Activated naive CD8-positive, alpha-beta T cell treated with anti-CD3 and anti-CD28 coated beads, Interleukin-2, amount 10 ng/mL, durations not matched to agents 7 days and 5 days (primary cell): Measurements from ENCODE around the gene ATP5IF1. TPM values are rescaled to one million over a fixed set of nuclear protein-coding genes. Genes with fewer than 3 reads are reported as not detected.

ENCODE experiments used
- ATAC-seq: fragments of 150-1000 bp; cut with Tn5 transposase; one replicate; pipeline ENCODE4 v1.10.0; 2021; ENCODE audit warnings: low read depth, moderate library complexity
- POLR2A ChIA-PET: fragments of 350-600 bp; sonication (Branson Sonifier 250); formaldehyde crosslinking; loops from one replicate; lab custom pipeline; 2021; ENCODE audit warnings: antibody characterized with exemption; lab: Charles Lee
- DNase-seq: peaks from one replicate; pipeline ENCODE4 v3.0.0; 2021
- H3K27ac Mint-ChIP-seq: one replicate; pipeline ENCODE4 v1.8.0; 2022; ENCODE audit warnings: mild to moderate bottlenecking, mixed read lengths
- H3K27me3 Mint-ChIP-seq: one replicate; pipeline ENCODE4 v1.8.0; 2022; ENCODE audit warnings: mild to moderate bottlenecking, moderate library complexity, mixed read lengths
- H3K36me3 Mint-ChIP-seq: one replicate; pipeline ENCODE4 v1.8.0; 2021; ENCODE audit warnings: mild to moderate bottlenecking, mixed read lengths
- H3K4me1 Mint-ChIP-seq: one replicate; pipeline ENCODE4 v1.8.0; 2021; ENCODE audit warnings: mixed read lengths
- H3K4me3 Mint-ChIP-seq: one replicate; pipeline ENCODE4 v1.8.0; 2022; ENCODE audit warnings: mild to moderate bottlenecking, moderate library complexity, mixed read lengths
- H3K9me3 Mint-ChIP-seq: one replicate; pipeline ENCODE4 v1.8.0; 2021; ENCODE audit warnings: mixed read lengths
- total RNA-seq, 2 experiments: library from RNA; stranded (reverse); gene quantifications; one replicate each; pipeline ENCODE4 v1.2.3, GENCODE V29; 2021

ATP5IF1 gene
- total RNA-seq, 2 experiments from 2014 or later, result 209 to 222 TPM

DNA sequence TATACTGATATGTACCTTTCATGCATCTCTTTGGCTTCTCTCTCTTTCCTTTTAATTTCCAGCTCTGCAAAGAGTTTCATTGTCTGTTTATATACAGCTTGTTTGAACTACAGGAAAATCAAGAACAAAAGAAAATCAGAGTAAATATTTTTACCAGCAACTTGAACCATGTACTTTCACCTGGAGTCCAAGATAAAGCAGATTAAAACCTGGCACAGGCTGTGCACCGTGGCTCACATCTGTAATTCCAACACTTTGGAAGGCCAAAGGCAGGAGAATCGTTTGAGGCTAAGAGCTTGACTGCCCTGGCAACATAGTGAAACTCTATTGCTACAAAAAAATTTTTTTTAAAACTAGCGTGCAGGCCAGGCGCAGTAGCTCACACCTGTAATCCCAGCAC lies 30.7 kb upstream of the ATP5IF1 start:
- POLR2A ChIA-PET, result interaction anchor here (1.1 to 1.4 kb wide), 3 partner anchors 36 to 117 kb away, joined by 3 to 4 read pairs (median 3); partner anchors contain the start of gene EYA3
- no peak for ATAC-seq
- H3K4me1 Mint-ChIP-seq, result peaks cover 18% of the 10 kb centered on the region
- no peak overlapping the region for H3K27ac Mint-ChIP-seq
- no peaks in the 10 kb centered on the region for H3K27me3 Mint-ChIP-seq
- no peak overlapping the region for H3K4me3 Mint-ChIP-seq
- no peak for DNase-seq
- peaks cover 41% of the 10 kb centered on the region for H3K36me3 Mint-ChIP-seq
- H3K9me3 Mint-ChIP-seq, result no peaks in the 10 kb centered on the region

DNA sequence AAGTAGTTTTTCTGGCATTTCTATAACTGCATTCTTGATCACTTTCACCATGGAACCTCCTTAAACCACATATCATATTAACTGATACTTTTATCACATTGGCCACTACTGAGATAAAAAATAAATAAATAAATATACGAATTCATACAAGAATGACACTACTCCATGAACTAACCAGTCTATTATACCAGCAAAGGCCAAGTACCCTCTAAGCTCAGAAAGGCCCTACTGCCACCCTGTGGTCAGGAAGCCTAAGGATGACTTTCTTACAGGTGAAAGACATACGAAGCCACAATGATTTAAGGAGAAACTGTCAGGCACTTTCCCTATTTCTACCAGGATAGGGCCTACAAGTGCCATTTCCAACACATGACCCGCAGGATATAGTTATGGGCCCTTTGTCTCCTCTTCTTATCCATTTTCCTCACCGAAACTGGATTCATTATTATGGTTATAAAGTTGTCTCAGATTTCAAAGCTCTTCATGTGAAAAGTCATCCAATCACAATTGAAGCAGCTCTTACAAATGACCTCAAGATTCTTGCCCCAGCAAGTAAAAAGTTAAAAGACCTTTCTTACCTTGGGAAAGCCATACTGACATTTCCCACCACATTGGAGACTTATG lies 27.0 kb upstream of the ATP5IF1 start:
- ATAC-seq (peak; percentile 87), DNase-seq (no peak)
- Mint-ChIP-seq H3K9me3 (no peaks in the 10 kb centered on the region), H3K27ac (no peak overlapping the region), H3K27me3 (no peaks in the 10 kb centered on the region), H3K36me3 (peaks cover 14% of the 10 kb centered on the region), H3K4me3 (no peak overlapping the region), H3K4me1 (peaks cover 9% of the 10 kb centered on the region)
- POLR2A ChIA-PET, result interaction anchor here (0.7 to 1.7 kb wide), 7 partner anchors 9 to 249 kb away, joined by 3 to 6 read pairs (median 4); partner anchors contain the start of gene EYA3

DNA sequence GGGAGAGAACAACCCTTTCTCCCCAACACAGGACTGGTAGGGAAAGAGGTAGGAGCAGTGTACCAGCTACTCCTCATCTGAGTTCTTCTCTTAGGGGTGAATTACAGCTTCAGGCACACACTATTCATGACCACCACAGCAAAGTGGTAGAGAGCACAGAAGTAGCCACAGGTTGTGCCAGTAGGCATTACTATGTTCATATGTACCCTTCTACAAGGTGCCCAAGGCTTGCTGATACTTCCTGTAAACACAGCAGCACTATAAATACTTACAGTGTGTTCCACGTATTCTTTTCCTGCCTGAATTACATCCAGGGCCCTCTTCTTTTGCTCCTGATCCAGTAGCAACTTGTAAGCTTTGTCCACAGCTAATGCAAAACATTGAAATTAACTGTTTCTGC lies 26.2 kb upstream of the ATP5IF1 start:
- H3K36me3 Mint-ChIP-seq, result peaks cover 8% of the 10 kb centered on the region

DNA sequence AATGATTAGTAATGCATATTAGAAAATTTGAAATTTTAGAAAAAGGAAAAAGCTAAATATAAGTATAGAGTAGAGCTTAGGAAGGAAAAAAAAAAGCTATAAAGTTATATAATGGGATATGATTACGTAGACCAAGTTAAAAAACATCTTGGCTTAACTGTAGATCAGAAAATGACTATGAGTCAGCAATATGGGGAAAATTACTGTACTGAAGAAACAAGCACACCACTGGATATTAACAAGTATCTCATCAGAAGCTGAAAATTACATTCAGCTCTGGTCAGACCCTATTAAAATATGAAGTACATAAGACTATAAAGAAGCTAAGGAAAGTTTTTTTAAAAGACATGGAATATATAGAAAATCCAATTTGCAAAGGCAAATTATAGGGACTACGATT lies 22.6 kb upstream of the ATP5IF1 start:
- POLR2A ChIA-PET, result interaction anchor here (0.6 to 0.9 kb wide), 2 partner anchors 125 to 229 kb away, joined by 3 to 4 read pairs; partner anchors contain the start of gene EYA3

More for the DNA sequence above, 26.2 kb upstream of the ATP5IF1 start:
- H3K27me3 Mint-ChIP-seq, result no peaks in the 10 kb centered on the region
- peaks cover 7% of the 10 kb centered on the region for H3K4me1 Mint-ChIP-seq
- POLR2A ChIA-PET, result interaction anchor here (0.7 to 1.7 kb wide), 3 partner anchors 10 to 249 kb away, joined by 3 to 6 read pairs (median 4); no protein-coding TSS in a partner anchor
- DNase-seq (no peak), ATAC-seq (no peak)
- H3K4me3 Mint-ChIP-seq, result no peak overlapping the region
- H3K9me3 Mint-ChIP-seq, result no peaks in the 10 kb centered on the region
- no peak overlapping the region for H3K27ac Mint-ChIP-seq

DNA sequence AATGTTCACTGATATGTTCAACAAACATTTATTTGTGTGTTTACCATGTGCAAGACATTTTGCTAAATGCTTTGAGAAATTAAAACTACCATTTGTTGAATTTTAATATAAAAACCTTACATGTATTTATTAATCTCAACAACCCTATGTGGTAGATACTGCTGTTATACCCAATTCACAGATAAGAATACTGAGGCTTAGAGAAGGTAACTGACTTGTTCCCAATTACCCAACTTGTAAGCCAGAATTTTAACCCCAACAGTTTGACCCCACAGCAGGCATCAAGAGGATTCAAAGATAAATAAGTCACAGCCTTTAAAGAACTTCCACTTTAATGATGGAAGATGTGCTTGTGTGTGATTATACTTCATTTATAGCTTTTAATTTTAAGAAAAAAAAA lies 6.8 kb upstream of the ATP5IF1 start:
- H3K36me3 Mint-ChIP-seq, result peaks cover 20% of the 10 kb centered on the region
- no peaks in the 10 kb centered on the region for H3K9me3 Mint-ChIP-seq
- ATAC-seq (no peak), DNase-seq (no peak)
- no peaks in the 10 kb centered on the region for H3K27me3 Mint-ChIP-seq
- POLR2A ChIA-PET, result no interaction called here
- H3K27ac Mint-ChIP-seq, result no peak overlapping the region
- H3K4me3 Mint-ChIP-seq, result no peak overlapping the region
- peaks cover 11% of the 10 kb centered on the region for H3K4me1 Mint-ChIP-seq

More for the DNA sequence above, 22.6 kb upstream of the ATP5IF1 start:
- Mint-ChIP-seq H3K9me3 (no peaks in the 10 kb centered on the region), H3K27ac (no peak overlapping the region), H3K4me1 (peaks cover 5% of the 10 kb centered on the region), H3K36me3 (peaks cover 6% of the 10 kb centered on the region), H3K4me3 (no peak overlapping the region), H3K27me3 (no peaks in the 10 kb centered on the region)
- ATAC-seq (no peak), DNase-seq (no peak)

DNA sequence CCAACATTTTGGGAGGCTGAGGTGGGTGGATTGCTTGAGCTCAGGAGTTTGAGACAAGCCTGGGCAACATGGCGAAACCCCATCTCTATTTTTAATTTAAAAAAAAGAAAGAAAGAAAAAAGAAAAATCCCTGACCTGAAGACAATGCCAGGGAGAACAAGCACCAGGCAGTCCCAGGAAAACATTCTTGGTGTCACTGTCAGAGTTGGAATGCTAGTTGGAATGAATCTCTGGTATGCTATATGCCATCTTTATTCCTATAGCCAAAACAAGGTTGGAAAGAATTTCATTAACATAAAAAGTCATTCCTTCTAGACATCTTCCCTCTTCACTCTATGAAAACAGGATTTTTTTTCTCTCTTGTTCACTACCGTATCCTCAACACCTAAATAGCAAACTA lies 5.9 kb upstream of the ATP5IF1 start:
- peaks cover 17% of the 10 kb centered on the region for H3K36me3 Mint-ChIP-seq
- POLR2A ChIA-PET, result no interaction called here
- H3K27ac Mint-ChIP-seq, result no peak overlapping the region
- DNase-seq (no peak), ATAC-seq (no peak)
- H3K4me3 Mint-ChIP-seq, result no peak overlapping the region
- H3K4me1 Mint-ChIP-seq, result peaks cover 11% of the 10 kb centered on the region
- no peaks in the 10 kb centered on the region for H3K9me3 Mint-ChIP-seq
- H3K27me3 Mint-ChIP-seq, result no peaks in the 10 kb centered on the region

DNA sequence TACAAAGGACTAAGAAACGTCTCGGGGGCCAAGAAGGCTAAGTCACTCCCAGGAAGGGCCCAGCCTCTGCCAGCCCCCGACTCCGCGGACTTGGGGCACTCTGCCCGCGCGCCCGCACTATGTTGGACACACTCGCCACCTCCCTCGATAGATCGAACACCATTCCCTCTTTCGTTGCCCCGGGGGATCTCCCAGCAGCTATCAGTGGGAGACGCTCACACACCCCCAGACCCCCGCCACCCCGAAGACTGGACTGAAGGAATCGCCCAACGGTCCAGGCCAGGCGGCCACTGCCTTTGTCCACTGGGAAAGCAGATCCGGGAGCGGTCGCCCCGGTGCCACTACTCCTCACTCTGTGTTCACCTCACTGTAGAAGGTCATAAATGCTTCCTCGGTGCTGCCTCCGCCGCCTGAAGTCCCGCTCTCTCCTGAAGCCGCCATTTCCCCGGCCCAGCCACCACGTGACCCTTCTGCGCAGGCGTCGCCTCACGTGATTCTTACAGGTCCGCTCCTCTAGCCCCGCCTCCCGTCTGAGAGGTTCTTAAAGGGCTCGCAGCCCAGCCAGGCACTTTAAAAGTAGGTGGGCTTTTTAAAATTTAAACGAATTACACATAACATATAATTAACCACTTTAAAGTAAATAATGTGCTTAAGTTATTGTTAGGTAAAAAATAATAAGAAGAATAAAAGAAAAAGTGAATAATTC lies 3.2 kb upstream of the ATP5IF1 start, which contains the start of gene DNAJC8:
TSS of gene DNAJC8 (minus strand) at position 472 of the 706 bp plus-strand sequence. CDS start at position 441, 31 bp downstream.
- Mint-ChIP-seq H3K4me3 (peak within 1 kb of the TSS; percentile 98), H3K4me1 (peaks cover 10% of the 10 kb centered on the region), H3K36me3 (peaks cover 7% of the 10 kb centered on the region), H3K27me3 (no peaks in the 10 kb centered on the region), H3K27ac (peak within 1 kb of the TSS; percentile 95), H3K9me3 (no peaks in the 10 kb centered on the region)
- POLR2A ChIA-PET, result interaction anchor here (0.6 to 4.9 kb wide), 3 partner anchors 15 to 434 kb away, joined by 3 to 77 read pairs (median 4); no protein-coding TSS in a partner anchor
- DNase-seq, result peak; percentile 90
- peak; percentile 56 for ATAC-seq

DNA sequence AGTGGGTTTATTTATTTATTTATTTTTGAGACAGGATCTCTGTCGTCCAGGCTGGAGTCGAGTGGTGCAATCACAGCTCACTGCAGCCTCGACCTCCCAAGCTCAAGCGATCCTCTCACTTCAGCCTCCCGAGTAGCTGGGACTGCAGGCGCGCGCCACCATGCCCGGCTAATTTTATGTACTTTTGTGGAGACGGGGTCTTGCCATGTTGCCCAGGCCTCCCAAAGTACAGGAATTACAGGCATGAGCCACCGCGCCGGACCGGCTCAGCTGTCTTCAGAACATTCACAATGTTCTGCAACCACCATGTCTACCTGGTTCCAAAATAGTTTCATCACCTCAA lies 2.7 kb upstream of the ATP5IF1 start:
- Mint-ChIP-seq H3K36me3 (peaks cover 7% of the 10 kb centered on the region), H3K9me3 (no peaks in the 10 kb centered on the region), H3K4me1 (peaks cover 10% of the 10 kb centered on the region), H3K27me3 (no peaks in the 10 kb centered on the region), H3K27ac (no peak overlapping the region), H3K4me3 (peak overlapping the region; percentile 23)
- ATAC-seq, result no peak
- no peak for DNase-seq
- POLR2A ChIA-PET, result interaction anchor here (0.6 to 4.9 kb wide), 2 partner anchors 14 to 435 kb away, joined by 3 to 77 read pairs; no protein-coding TSS in a partner anchor

DNA sequence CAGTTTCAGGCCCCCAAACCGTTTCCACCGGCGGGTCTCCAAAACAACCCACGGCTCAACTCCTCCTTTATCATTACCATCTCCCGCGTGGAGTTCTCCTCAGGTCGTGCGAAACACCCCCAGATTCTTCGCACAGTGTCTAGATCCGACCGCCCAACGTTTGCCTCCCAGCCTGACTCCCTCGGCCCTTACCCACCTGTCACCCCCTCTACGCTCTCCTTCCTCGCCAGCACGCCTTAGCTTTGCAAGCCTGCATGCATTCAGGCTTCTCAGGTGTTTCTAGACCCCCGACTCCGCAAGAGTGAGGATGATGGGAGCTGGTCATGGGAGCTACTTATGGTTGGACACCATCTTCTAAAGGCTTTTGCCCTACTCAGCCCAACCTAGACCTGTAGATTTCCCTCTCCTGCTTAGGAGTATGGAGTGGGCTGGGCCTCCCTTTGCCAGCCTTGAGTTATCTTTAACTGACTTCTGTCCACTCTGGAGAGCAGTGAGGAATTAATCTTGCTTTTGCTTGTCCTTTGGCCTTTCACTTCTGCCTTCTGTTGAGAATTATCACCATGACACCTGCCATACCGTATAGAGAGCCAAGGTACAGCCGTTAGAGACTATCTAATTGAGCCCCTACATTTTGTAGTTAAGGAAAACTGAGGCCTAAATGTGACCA lies 865 bp downstream of the ATP5IF1 start:
- Mint-ChIP-seq H3K36me3 (peaks cover 5% of the 10 kb centered on the region), H3K27ac (no peak overlapping the region), H3K4me1 (peaks cover 6% of the 10 kb centered on the region), H3K4me3 (no peak overlapping the region), H3K9me3 (no peaks in the 10 kb centered on the region), H3K27me3 (no peaks in the 10 kb centered on the region)
- no peak for DNase-seq
- no peak for ATAC-seq
- POLR2A ChIA-PET, result interaction anchor here (0.8 to 4.9 kb wide), 9 partner anchors 7 to 345 kb away, joined by 3 to 77 read pairs (median 4); partner anchors contain the start of genes MED18 and TRNAU1AP

DNA sequence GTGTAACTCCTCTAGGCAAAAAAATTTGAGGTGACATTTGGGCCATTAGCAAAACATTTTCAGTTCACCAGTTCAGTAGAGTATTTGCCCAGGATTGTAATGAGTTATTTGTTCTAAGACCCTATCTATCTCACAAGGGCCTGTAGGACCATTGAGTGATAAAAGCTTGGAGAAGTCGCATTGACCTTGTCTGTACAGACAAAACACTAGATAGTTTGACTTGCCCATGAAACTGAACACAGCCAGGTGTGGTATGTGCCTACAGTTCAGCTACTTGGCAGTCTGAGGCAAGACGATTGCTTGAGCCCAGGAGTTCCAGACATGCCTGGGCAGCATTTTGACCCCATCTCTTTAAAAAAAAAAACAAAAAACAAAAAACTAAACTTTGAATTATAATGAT lies 3.1 kb downstream of the ATP5IF1 start:
- H3K9me3 Mint-ChIP-seq, result no peaks in the 10 kb centered on the region
- H3K27ac Mint-ChIP-seq, result no peak overlapping the region
- no peak overlapping the region for H3K4me3 Mint-ChIP-seq
- H3K36me3 Mint-ChIP-seq, result peaks cover 2% of the 10 kb centered on the region
- ATAC-seq, result no peak
- no peaks in the 10 kb centered on the region for H3K27me3 Mint-ChIP-seq
- no peak for DNase-seq
- POLR2A ChIA-PET, result interaction anchor here (0.6 to 1.0 kb wide), 3 partner anchors 73 to 622 kb away, joined by 3 to 6 read pairs (median 5); no protein-coding TSS in a partner anchor
- peaks cover 13% of the 10 kb centered on the region for H3K4me1 Mint-ChIP-seq

DNA sequence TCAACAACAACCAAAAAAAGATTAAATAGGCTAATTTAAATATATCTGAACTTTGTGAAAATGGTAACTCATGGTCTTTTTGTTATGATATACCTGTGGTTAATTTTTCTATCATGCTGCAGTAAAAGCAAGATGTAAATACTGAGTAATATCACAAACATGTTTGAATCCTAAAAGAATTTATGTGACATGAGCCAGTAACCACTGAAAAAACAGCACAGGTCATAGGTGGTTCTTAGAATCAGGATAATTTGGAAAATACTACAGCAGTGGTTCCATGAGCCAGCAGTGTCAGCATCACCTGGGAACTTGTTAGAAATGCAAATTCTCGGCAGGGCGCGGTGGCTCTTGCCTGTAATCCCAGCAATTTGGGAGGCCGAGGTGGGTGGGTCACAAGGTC lies 4.1 kb downstream of the ATP5IF1 start:
- Mint-ChIP-seq H3K9me3 (no peaks in the 10 kb centered on the region), H3K4me1 (peaks cover 22% of the 10 kb centered on the region)
- POLR2A ChIA-PET, result no interaction called here

DNA sequence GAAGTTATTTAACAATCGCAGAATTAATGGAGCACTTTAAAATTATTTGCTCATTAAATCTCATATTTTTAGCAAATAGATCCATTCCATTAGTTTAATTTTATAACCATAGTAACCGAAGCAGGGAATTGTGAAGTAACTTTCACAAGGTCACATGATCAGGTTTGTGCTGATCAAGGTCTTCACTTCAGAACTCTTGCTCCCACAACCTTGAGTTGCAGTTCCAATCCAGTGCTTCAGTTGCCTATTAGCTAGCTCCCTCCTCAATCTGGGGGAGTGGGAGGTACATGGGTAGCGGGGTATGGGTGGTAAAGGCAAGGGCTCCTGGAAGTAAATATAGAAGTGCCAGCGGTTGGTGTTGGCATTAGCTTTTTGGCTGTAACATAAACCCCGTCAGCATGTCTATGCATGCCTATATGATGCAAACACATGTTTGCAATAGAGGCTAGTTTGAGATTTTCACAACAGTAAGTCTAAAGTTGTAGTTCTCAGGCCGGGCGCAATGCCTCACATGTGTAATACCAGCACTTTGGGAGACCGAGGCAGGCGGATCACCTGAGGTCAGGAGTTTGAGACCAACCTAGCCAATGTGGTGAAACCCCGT lies 5.8 kb downstream of the ATP5IF1 start:
- Mint-ChIP-seq H3K36me3 (peaks cover 2% of the 10 kb centered on the region), H3K9me3 (no peaks in the 10 kb centered on the region), H3K27me3 (no peaks in the 10 kb centered on the region), H3K4me1 (peaks cover 27% of the 10 kb centered on the region), H3K4me3 (no peak overlapping the region), H3K27ac (no peak overlapping the region)
- POLR2A ChIA-PET, result no interaction called here
- DNase-seq (no peak), ATAC-seq (no peak)

More for the DNA sequence above, 4.1 kb downstream of the ATP5IF1 start:
- no peak for ATAC-seq
- Mint-ChIP-seq H3K4me3 (no peak overlapping the region), H3K36me3 (peaks cover 2% of the 10 kb centered on the region), H3K27me3 (no peaks in the 10 kb centered on the region), H3K27ac (no peak overlapping the region)
- DNase-seq, result no peak
